ENCODE data around the gene P2RY6. TPM values are rescaled to one million over a fixed set of nuclear protein-coding genes. Genes with fewer than 3 reads are reported as not detected.

Gene P2RY6
- total and polyA plus RNA-seq, 12 donors = 0.83 to 13.0 (median 1.8) TPM

- H3K36me3 ChIP-seq = peaks cover 0 to 13% (median 0%) of the 10 kb centered on the region in 9 donors
- no peaks in the 10 kb centered on the region for H3K9me3 ChIP-seq
- 9 to 11% methylated on average over 6 of the region's 6 CpGs for WGBS, 2 donors
- H3K4me1 ChIP-seq = peaks cover 37 to 94% (median 63%) of the 10 kb centered on the region in 9 donors
- intact Hi-C loops (cut with DNase I) = loop anchor here in 9 of 10 donors (1.0 to 2.0 kb wide), 3 partner anchors 27 to 39 kb away; no protein-coding TSS in a partner anchor
- H3K27me3 ChIP-seq = no peaks in the 10 kb centered on the region
- no peak for TF ChIP-seq CTCF (IDR thresholded peaks at IDR 0.05)
- H3K4me3 ChIP-seq = peak overlapping the region in 4 of 10 donors; percentile 9 to 25 (median 18)
- peak overlapping the region; percentile 45 to 90 (median 78) for H3K27ac ChIP-seq
- ATAC-seq (peak; percentile 59 to 89 (median 84)), DNase-seq (peak; percentile 87 to 90)
These were observed 62.5 kb downstream of the P2RY6 start for GRCh38 chr11:73334384-73335203.

- Histone ChIP-seq H3K9me3 (no peaks in the 10 kb centered on the region), H3K4me3 (peak overlapping the region in 4 of 10 donors; percentile 9 to 25 (median 18)), H3K36me3 (peaks cover 0 to 13% (median 0%) of the 10 kb centered on the region in 9 donors), H3K27ac (peak overlapping the region; percentile 45 to 90 (median 78)), H3K4me1 (peaks cover 37 to 94% (median 56%) of the 10 kb centered on the region in 9 donors), H3K27me3 (no peaks in the 10 kb centered on the region)
- intact Hi-C loops (cut with DNase I) = loop anchor here in 8 of 10 donors (1.0 to 2.0 kb wide), 3 partner anchors 28 to 40 kb away; no protein-coding TSS in a partner anchor
- TF ChIP-seq CTCF (IDR thresholded peaks at IDR 0.05) = peak; percentile 96 to 100 (median 99)
- 0 to 6% methylated on average over 4 of the region's 4 CpGs for WGBS, 2 donors
- DNase-seq (peak; percentile 88 to 89), ATAC-seq (peak; percentile 46 to 83 (median 63))
These were observed 63.2 kb downstream of the P2RY6 start for GRCh38 chr11:73335204-73335923.

GRCh38 chr11:73337846-73338245 is 65.7 kb downstream of the P2RY6 start:
- 76 to 89% methylated on average over 2 of the region's 2 CpGs for WGBS, 2 donors
- peak overlapping the region in 2 of 10 donors; percentile 25 to 38 for H3K27ac ChIP-seq
- peaks cover 26 to 88% (median 42%) of the 10 kb centered on the region in 9 donors for H3K4me1 ChIP-seq
- H3K4me3 ChIP-seq = no peak overlapping the region
- ATAC-seq = no peak
- no peaks in the 10 kb centered on the region for H3K9me3 ChIP-seq
- H3K27me3 ChIP-seq = no peaks in the 10 kb centered on the region
- no peak for TF ChIP-seq CTCF (IDR thresholded peaks at IDR 0.05)
- intact Hi-C loops (cut with DNase I) = loop anchor here in 1 of 10 donors (2.0 kb wide), 1 partner anchor 33 kb away; no protein-coding TSS in a partner anchor
- H3K36me3 ChIP-seq = peaks cover 0 to 13% (median 0%) of the 10 kb centered on the region in 9 donors
- no peak for DNase-seq

GRCh38 chr11:73338279-73338678 is 66.1 kb downstream of the P2RY6 start:
- no peak for TF ChIP-seq CTCF (IDR thresholded peaks at IDR 0.05)
- 77 to 84% methylated on average over 4 of the region's 4 CpGs for WGBS, 2 donors
- H3K4me1 ChIP-seq = peaks cover 21 to 87% (median 40%) of the 10 kb centered on the region in 9 donors
- DNase-seq (no peak), ATAC-seq (no peak)
- peaks cover 0 to 13% (median 0%) of the 10 kb centered on the region in 9 donors for H3K36me3 ChIP-seq
- no peaks in the 10 kb centered on the region for H3K9me3 ChIP-seq
- intact Hi-C loops (cut with DNase I) = no loop called here
- H3K4me3 ChIP-seq = no peak overlapping the region
- H3K27ac ChIP-seq = peak overlapping the region in 2 of 10 donors; percentile 25 to 38
- no peaks in the 10 kb centered on the region for H3K27me3 ChIP-seq

All from heart right ventricle (tissue), 16 donors.